Stimulated activated CD8-positive, alpha-beta memory T cell treated with anti-CD3 and anti-CD28 coated beads, Interleukin-7, amount 100 ng/mL, for 48 hours (primary cell): ENCODE measurements around the gene ID4.
"Not testable (repeated sequence)": the region's sequence is repeated elsewhere in the genome, so short reads cannot be mapped to it uniquely, and the experiment has no call there.

Experiments
- DNase-seq, 2 donors: peaks; one replicate each; pipeline ENCODE4 v3.0.0-alpha.2; 2020; ENCODE audit warnings: low read depth in 1 of 2; ENCODE audit errors: extremely low read depth in 1 of 2

The ID4 gene

DNA sequence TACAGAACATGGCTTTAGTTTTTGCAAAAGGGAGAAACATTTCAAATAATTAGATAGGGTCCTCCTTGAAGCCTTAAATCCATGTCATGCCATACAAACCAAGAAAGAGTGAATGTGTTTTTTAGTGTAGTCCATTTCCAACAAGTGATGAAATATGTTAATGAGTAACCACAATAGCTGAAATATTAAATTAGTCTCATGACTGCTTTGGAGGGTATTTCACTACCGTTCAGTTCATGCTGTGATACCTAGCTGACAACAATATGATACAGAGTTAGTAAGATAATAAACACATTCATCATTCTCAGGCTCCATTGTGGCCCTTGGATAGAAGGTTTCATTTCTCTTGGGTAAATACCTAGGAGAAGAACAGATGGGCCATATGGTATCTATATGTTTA is 5.8 kb upstream of the ID4 start:
- DNase-seq = no peak

DNA sequence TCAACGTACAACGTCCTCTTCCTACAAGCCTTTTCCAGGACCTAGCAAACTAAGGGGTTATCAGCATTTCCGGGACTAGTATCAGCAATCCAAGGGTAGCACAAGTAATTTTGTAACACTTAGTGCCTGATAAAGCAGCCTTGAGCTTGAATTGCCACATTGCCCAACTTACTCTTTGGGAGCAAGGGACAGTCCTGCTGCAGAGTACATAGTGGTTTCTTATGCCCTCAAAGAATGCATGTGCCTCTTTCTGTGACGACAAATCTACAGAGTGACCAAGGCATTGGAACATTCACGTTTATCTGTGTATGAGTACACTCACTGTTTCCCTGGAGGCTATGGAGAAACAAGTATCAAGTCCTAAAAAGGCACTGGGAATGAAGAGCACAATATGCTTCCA is 3.2 kb upstream of the ID4 start:
- no peak for DNase-seq

DNA sequence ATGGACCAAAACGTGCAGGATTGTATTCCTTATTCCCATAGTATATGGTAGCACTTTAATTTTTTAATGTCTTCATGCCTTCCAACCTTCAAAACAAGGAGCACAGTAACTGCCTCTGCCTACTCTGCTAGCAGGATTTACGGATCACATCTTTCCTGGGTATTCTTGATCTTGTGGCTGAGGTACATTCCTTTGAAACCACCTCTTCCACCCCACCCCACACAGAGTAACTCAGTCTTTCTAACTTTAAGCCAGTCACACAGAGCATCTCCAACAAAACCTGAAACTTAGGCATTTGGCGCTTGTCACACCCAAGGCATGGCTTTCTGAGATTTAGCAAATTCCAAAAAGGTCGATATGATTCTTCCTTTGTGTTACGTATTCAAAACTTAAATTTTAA is 2.3 kb upstream of the ID4 start:
- no peak for DNase-seq

DNA sequence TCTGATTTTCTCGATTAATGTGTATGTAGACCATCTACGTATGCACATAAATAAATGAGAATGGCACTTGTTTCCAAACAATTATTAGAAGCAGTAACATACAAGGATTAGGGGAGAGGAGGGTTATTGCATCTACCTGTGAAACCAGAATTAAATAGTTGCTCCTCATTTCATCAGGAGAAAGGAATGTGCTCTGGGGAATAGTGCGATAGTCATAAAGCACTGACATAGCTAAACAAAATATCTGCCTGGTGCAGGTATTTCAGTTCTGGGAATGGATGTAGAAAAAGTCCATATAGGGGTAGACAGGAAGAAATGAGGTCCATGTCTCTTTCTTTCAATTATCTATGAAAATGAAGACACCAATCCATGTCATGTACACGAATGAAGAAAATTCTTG is 1.6 kb upstream of the ID4 start:
- DNase-seq = no peak

DNA sequence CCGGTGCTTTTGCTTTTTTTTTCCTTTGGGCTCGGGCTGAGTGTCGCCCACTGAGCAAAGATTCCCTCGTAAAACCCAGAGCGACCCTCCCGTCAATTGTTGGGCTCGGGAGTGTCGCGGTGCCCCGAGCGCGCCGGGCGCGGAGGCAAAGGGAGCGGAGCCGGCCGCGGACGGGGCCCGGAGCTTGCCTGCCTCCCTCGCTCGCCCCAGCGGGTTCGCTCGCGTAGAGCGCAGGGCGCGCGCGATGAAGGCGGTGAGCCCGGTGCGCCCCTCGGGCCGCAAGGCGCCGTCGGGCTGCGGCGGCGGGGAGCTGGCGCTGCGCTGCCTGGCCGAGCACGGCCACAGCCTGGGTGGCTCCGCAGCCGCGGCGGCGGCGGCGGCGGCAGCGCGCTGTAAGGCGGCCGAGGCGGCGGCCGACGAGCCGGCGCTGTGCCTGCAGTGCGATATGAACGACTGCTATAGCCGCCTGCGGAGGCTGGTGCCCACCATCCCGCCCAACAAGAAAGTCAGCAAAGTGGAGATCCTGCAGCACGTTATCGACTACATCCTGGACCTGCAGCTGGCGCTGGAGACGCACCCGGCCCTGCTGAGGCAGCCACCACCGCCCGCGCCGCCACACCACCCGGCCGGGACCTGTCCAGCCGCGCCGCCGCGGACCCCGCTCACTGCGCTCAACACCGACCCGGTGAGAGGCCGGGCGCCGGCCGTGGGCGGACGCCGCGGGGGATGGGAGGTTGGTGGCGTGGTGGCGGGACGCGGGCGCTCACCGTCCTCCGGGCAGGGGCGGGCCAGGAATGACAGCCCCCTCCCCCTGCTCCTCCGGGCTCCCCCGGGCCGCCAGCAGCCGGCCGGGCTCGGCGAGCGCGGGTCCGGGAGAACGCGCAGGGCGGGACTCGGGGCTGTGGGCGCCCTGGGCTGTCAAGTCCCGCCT is 606 bp downstream of the ID4 start:
- DNase-seq = no peak

DNA sequence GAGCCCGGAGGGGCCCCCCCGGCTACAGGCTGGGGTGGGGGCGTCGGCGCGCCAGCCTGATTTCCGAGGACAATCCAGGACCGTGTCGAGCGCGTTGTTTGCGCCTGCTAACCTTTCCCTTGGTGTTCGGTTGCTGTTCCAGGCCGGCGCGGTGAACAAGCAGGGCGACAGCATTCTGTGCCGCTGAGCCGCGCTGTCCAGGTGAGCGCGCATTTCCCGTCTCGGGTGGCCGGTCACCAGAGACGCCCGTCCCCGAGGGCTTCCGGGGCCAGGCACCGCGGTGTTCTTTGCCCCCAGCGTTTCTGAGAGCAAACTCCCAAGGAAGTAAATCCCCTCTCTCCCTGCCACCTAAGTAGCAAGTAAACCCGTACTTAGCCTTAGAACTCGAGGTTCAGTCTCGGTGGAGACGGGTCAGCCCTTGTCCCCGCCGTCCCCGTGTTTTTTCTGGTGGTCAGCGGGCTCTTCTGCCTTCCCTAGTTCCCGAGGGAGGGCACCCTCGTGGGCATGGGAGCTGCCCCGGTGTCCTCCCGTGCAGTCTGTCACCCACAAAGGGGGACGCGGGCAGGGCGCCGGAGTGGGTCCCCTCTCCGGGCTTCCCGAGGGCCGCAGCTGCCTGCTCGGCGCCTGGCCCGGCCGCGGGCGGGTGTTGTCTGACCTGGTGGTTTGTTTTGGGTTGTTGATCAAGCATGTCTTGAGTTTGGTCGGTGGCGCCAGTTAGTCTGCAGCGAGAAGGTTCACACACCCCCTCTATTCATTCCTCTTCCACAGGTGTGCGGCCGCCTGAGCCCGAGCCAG is 1.5 kb downstream of the ID4 start:
- no peak for DNase-seq

DNA sequence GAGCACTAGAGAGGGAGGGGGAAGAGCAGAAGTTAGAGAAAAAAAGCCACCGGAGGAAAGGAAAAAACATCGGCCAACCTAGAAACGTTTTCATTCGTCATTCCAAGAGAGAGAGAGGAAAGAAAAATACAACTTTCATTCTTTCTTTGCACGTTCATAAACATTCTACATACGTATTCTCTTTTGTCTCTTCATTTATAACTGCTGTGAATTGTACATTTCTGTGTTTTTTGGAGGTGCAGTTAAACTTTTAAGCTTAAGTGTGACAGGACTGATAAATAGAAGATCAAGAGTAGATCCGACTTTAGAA is 2.0 kb downstream of the ID4 start:
- no peak for DNase-seq

DNA sequence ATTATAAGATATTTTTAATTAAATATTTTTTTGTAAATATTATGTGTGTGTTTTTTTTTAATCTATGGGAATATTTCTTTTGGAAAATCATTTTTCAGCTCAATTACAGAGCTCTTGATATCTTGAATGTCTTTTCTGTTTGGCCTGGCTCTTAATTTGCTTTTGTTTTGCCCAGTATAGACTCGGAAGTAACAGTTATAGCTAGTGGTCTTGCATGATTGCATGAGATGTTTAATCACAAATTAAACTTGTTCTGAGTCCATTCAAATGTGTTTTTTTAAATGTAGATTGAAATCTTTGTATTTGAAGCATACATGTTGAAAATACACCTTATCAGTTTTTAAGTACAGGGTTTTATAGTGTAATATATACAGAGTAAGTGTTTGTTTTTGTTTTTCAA is 2.6 kb downstream of the ID4 start:
- no peak for DNase-seq

DNA sequence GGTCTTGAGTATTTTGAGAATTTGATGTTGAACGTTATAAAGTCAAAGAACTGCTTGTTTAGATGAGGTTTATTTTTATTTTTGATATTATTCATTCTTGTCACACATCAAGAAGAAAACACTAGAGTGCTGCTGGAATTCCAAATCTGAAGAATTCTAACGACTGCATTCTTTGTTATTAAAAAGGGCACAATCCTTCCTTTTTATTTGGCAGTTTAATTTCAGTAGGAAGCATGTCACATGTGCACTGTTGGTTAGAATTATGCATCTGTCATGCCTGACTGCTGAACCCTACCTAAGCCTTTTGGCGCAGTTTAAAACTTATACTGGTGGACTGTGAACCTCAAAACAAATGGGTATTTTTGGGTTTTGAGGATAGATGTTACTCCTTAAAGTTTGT is 4.0 kb downstream of the ID4 start:
- DNase-seq = no peak

DNA sequence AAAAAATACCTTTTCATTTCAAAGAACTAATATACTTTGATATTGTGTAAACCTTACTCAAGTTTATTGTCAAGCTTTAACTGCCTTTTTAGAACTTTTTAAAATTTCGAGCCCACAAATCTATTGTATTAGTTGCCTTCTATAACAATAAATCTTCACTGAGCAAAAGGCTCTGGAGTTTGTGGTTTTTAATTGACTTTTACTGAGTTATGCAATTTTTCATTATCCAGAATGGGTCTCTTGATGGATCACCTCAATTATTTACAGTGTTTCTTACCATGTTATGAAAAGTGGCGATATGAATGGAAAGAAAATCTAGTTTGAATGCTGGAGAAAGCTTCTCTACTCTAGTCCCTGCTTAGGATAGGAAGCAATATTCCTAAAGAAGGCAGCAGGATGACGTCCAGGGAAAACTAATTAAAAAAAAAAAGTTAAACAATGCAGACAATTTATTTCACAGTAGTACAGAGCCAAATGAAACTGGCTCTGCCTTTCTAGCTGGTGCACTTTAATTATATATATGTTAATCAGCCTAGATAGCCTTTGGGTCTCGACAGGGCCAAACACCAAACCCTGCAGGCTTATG is 5.0 kb downstream of the ID4 start:
- DNase-seq = no peak

DNA sequence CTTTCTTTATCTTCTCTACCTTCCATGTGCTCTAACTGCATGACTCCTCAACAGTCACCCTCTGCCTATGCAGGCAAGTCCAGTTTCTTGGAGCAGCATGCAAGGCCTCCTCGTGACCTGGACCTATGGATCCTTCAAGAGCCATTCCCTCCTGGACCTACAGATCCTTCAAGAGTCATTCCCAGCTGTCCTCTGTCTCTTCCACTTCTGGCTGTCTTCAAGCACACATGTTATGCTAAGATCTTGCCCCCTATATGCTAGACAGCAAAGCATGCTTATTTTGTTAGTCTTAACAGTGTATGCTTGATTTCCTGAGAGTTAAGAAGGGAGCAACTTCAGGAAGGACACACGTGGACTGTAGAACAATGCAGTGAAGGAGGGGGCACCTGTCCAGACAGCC is 7.5 kb downstream of the ID4 start:
- DNase-seq = no peak

DNA sequence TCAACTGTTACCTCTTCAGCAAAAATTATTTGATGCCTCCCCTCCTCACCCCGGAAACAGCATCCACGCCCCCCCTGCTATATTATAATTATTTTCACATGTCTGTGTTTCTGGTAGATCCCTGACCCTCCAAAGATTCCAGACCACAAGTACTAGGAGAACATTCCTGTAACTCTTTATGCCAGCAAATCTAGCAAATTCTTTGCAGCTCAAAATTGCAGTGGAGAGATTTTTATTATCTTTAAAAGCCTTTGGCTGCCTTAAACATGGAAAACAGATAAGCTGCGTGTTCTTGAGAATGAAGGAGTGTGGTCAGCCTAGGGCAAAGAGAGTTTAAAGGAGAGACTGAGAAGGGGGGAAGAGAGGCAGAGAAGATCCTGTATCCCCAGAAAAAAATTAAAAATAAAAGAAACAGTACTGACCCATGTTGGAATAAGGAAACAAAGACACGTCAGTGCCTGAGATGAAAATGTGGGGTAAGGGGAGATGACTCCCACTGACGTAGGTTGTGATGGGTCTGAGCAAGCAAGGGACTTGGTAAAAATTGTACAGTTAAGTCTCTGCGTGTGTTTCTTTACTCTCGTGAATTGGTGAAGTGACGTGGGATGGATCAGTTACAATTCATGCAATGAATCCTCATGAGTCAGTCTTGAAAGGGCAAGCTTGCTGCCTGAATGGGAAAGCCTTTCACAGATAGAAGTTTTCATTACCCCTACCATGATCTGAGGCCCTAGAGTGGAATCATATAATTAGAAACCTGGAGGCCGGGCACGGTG is 8.3 kb downstream of the ID4 start:
- no peak for DNase-seq

DNA sequence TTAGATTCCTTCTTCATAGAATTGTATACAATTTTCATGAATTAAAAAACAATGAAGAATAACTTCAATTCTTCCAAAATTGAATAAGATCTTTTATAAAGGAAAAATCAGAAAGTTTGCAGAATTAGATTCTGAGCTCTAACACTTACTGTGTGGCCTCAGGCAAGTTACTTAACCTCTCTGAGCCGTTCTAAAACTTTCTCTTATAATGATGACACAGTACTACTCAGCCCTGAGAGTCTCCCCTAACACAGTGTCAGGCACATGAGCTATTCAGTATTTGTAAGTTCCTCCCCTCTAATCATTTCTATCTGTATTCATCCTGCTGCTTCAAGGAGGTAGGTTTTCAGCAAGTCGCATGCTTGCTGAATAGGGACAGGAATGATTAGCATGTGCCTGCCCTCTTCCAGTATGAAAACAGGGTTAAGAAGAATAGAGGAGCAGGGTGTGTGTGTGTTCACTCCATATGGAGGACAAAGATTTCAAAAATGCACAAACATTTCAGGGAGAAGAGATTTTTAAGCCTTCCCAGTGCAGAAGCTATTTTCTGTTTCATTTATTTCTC is 11.4 kb downstream of the ID4 start:
- DNase-seq = no peak

DNA sequence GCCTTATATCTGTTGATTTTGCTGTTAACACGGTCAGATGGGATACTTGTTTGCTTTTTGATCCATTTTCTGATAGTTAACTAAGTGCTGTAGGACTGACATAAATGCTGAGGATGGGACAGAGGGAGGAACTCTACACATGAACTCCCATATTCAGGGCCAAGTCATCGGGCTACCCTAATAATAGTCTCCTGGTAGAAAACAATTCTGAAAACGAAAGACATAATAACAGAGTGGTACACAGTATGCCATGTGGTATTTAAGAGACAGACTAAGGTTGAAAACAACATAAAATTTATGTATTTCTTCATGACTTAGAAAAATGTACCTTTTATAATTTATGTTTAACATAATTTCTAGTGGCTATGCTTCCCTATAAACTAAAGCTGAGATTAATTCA is 12.0 kb downstream of the ID4 start:
- DNase-seq = no peak

DNA sequence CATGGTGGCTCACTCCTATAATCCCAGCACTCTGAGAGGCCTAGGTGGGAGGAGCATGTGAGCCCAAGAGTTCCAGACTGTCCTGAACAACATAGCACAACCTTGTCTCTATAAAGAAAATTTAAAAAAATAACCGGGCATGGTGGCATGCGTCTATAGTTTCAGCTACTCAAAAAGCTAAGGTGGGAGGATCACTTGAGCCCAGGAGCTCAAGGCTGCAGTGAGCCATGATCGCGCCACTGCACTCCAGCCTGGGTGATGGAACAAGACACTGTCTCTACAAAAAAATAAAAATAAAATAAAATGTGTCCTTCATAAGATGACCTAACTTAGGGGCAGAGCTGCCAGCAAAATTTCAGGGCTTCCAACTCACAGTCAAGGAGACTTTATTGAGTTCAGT is 12.6 kb downstream of the ID4 start:
- DNase-seq = no peak

DNA sequence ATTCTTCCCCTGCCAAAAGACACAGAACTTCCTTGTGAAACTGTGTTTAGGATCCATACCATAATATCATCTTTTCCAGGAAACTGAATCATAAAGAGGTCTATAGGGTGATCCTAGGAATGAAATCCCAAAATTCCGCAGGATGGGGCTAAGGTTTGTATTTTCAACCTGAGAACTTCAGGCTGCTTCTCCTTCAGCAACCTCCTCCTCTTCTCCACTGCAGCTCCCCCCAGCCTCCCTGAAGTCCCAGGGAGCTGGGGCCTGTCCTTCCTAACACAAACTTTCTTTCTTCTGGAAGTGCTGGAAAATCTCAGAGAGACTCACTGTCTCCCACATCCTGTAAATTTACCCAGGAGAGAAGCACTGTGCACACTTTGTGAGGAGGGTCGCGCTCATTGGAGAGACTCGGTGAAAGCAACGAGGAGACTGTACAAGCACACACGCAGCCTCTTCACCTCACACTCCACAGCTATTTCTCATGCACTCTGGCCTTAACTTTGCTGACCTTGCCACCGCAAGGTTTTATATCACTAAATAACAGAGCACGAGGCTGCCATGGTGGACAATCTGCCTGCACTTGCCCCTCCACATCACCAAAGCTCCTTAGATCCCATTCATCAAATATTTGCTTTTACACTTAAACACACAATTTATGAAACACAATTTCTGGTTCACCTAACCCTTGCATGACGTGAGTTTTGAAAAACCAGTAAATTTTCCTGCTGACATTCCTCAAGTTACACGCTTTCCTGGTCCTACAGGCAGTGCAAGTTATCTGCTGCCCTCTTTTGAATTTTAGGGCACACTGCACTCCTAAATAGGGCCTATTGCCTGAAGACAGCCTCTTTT is 14.3 kb downstream of the ID4 start:
- DNase-seq = no peak

DNA sequence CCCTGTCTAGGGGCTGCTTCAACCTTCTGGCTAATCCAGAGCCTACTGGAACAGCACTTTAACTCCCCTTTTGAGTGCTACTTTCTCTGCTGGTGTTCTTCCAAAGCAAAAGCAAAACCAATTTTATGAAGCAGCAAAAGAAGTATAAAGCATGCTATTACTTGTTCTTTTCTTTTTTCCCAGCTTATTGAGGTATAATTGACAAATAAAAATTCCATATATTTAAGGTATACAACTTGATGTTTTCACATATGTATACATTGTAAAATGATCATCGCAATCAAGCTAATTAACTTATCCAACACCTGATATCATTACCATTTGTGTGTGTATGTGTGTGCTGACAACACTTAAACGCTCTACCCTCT is 14.9 kb downstream of the ID4 start:
- no peak for DNase-seq

DNA sequence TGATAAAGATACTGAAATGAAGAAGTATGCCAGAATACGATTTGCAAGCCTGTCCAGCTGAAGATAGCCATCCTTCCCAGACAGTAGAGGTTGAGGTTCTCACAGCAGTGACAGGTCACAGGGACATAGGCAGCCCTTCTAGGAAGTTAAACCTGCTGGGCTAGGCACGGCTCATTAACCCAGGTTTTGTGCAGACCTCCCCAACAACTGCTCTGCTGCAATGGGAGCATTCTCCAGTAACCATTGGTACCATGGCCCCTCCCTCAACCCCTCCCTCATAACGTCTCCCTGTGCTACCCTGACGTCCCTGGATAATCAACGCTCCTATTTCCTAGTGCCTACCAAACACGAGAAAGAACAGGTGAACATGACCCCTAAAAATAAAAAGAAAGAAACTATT is 15.8 kb downstream of the ID4 start:
- DNase-seq = no peak

DNA sequence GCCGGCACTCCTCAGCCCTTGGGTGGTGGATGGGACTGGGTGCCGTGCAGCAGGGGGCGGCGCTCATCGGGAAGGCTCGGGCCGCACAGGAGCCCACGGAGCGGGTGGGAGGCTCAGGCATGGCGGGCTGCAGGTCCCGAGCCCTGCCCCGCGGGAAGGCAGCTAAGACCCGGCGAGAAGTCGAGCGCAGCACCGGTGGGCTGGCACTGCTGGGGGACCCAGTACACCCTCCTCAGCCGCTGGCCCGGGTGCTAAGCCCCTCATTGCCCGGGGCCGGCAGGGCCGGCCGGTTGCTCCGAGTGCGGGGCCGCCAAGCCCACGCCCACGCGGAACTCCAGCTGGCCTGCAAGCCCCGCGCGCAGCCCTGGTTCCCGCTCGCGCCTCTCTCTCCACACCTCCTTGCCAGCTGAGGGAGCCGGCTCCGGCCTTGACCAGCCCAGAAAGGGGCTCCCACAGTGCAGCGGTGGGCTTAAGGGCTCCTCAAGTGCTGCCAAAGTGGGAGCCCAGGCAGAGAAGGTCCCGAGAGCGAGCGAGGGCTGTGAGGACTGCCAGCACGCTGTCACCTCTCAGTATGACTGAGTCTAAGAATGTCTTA is 17.3 kb downstream of the ID4 start:
- not testable (repeated sequence) for DNase-seq

DNA sequence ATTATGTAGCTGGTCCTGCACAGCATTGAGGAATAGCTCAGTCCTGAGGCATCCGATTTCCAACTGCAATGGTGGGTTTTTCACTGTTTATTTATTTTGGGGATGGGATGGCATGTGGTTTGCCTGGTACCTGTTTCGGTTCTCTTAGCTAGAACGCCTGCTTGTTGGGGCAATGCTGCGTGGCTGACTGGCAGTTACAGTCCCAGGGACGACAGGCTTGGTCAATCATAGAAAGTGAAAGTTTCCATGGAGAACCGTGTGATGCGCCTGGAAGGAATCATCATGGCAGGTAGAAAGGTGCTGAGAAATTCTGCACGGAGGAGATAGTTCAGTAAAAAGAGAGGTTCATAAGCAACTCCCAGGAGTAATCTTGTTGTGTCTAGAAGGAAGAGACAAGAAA is 18.4 kb downstream of the ID4 start:
- no peak for DNase-seq
